Activated CD4-positive, alpha-beta T cell treated with anti-CD3 and anti-CD28 coated beads, Interleukin-2, amount 10 ng/mL, durations not matched to agents 7 days and 5 days (primary cell): Measurements from ENCODE around the gene RBP5. TPM values are rescaled to one million over a fixed set of nuclear protein-coding genes. Genes with fewer than 3 reads are reported as not detected.
"Not testable (repeated sequence)": the region's sequence is repeated elsewhere in the genome, so short reads cannot be mapped to it uniquely, and the experiment has no call there.

Experiments used
- CTCF ChIA-PET: fragments of 350-600 bp; sonication (Branson Sonifier 250); formaldehyde crosslinking; loops from one replicate; lab custom pipeline; 2021; ENCODE audit warnings: antibody characterized with exemption; lab: Charles Lee
- POLR2A ChIA-PET: fragments of 350-600 bp; sonication (Branson Sonifier 250); formaldehyde crosslinking; loops from one replicate; lab custom pipeline; 2021; ENCODE audit warnings: antibody characterized with exemption; lab: Charles Lee
- DNase-seq: peaks from one replicate; pipeline ENCODE4 v3.0.0-alpha.2; 2020
- H3K27ac Mint-ChIP-seq: one replicate; pipeline ENCODE4 v1.8.0; 2021; ENCODE audit warnings: mild to moderate bottlenecking, moderate library complexity, mixed read lengths
- H3K27me3 Mint-ChIP-seq: one replicate; pipeline ENCODE4 v1.8.0; 2021; ENCODE audit warnings: mixed read lengths
- H3K36me3 Mint-ChIP-seq: one replicate; pipeline ENCODE4 v1.8.0; 2021; ENCODE audit warnings: low read depth, mixed read lengths
- H3K4me1 Mint-ChIP-seq: one replicate; pipeline ENCODE4 v1.8.0; 2021; ENCODE audit warnings: mixed read lengths
- H3K4me3 Mint-ChIP-seq: one replicate; pipeline ENCODE4 v1.8.0; 2021; ENCODE audit warnings: mild to moderate bottlenecking, moderate library complexity, mixed read lengths
- H3K9me3 Mint-ChIP-seq: one replicate; pipeline ENCODE4 v1.8.0; 2021; ENCODE audit warnings: mixed read lengths
- total RNA-seq, 2 experiments: library from RNA; stranded (reverse); gene quantifications; one replicate each; pipeline ENCODE4 v1.2.3, GENCODE V29; 2021

Gene RBP5
- total RNA-seq, 2 experiments from 2014 or later: 0.42 TPM; not detected in 1

DNA sequence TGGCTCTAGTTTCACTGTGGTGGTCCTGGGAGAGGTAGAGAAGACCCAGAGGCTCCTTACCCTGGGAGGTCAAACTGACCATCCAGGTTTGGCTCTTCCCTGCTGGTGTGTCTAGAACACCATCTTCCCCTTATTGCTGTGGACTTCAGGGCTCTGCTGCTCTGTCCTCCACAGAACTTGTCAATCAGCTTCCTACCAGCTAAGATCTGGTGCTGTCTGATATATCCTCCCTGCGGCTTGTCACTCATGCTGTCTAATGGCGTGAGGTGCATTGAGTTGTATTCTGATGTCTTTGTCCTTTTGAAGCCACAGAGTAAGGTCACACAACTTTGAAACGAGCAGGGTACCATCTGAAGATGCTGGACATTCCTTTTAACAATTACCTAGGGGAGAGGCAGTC lies 12.5 kb downstream of the RBP5 start:
- peaks cover 21% of the 10 kb centered on the region for H3K4me1 Mint-ChIP-seq
- peaks cover 34% of the 10 kb centered on the region for H3K36me3 Mint-ChIP-seq
- H3K27me3 Mint-ChIP-seq: no peaks in the 10 kb centered on the region
- no peak overlapping the region for H3K4me3 Mint-ChIP-seq
- ChIA-PET POLR2A (no interaction called here), CTCF (interaction anchor here (1.9 kb wide), 1 partner anchor 179 kb away, joined by 6 read pairs; no protein-coding TSS in a partner anchor)
- H3K9me3 Mint-ChIP-seq: no peaks in the 10 kb centered on the region
- no peak for DNase-seq
- no peak overlapping the region for H3K27ac Mint-ChIP-seq

DNA sequence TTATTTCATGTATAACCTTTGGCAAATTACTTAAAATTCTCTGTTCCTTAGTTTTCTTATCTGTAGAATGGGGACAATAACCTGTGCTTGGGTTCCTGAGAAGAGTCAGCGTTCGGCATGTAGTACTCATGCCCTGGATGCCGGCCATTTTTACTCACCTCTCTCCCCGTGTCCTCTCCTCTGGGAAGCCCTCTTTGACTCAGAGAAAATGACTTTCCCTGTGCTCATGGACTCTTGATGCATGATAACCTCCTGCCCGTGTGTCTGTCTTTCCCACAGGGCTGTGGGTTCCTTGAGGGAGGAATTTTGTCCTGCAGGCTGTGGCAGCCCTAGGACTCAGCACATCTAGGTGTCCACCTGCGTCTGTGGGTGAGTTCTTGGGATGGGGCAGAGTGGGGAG lies 13.8 kb downstream of the RBP5 start:
- POLR2A ChIA-PET: no interaction called here
- CTCF ChIA-PET: interaction anchor here (2.0 kb wide), 1 partner anchor 10 kb away, joined by 9 read pairs; no protein-coding TSS in a partner anchor

GRCh38 chr12:7114008-7114407 lies 14.7 kb downstream of the RBP5 start:
- peaks cover 37% of the 10 kb centered on the region for H3K36me3 Mint-ChIP-seq
- POLR2A ChIA-PET: no interaction called here
- peaks cover 38% of the 10 kb centered on the region for H3K4me1 Mint-ChIP-seq
- H3K4me3 Mint-ChIP-seq: no peak overlapping the region
- H3K27ac Mint-ChIP-seq: no peak overlapping the region
- H3K27me3 Mint-ChIP-seq: no peaks in the 10 kb centered on the region
- DNase-seq: no peak
- H3K9me3 Mint-ChIP-seq: no peaks in the 10 kb centered on the region
- CTCF ChIA-PET: interaction anchor here (0.6 to 3.5 kb wide), 9 partner anchors 8 to 1798 kb away, joined by 3 to 16 read pairs (median 4); partner anchors contain the start of genes C12orf57, PEX5 and RNU7-1

More for the DNA sequence above, 13.8 kb downstream of the RBP5 start:
- no peak overlapping the region for H3K27ac Mint-ChIP-seq
- H3K36me3 Mint-ChIP-seq: peaks cover 34% of the 10 kb centered on the region
- no peak overlapping the region for H3K4me3 Mint-ChIP-seq
- no peaks in the 10 kb centered on the region for H3K27me3 Mint-ChIP-seq
- H3K4me1 Mint-ChIP-seq: peaks cover 33% of the 10 kb centered on the region
- H3K9me3 Mint-ChIP-seq: no peaks in the 10 kb centered on the region
- DNase-seq: no peak

GRCh38 chr12:7113389-7113871 lies 15.3 kb downstream of the RBP5 start:
- Mint-ChIP-seq H3K4me3 (no peak overlapping the region), H3K36me3 (peaks cover 39% of the 10 kb centered on the region), H3K27ac (peak overlapping the region; percentile 20), H3K4me1 (peaks cover 40% of the 10 kb centered on the region), H3K9me3 (no peaks in the 10 kb centered on the region), H3K27me3 (no peaks in the 10 kb centered on the region)
- DNase-seq: peak; percentile 61
- ChIA-PET POLR2A (interaction anchor here (0.7 to 1.6 kb wide), 2 partner anchors 170 to 280 kb away, joined by 3 to 4 read pairs; partner anchors contain the start of genes C12orf57 and RNU7-1), CTCF (interaction anchor here (0.9 to 3.5 kb wide), 10 partner anchors 9 to 244 kb away, joined by 3 to 16 read pairs (median 4); partner anchors contain the start of genes C12orf57, PEX5 and RNU7-1)

- ChIA-PET POLR2A (interaction anchor here (0.7 to 1.6 kb wide), 3 partner anchors 10 to 168 kb away, joined by 3 to 4 read pairs (median 3); partner anchors contain the start of genes C12orf57, LPCAT3 and RNU7-1), CTCF (interaction anchor here (2.7 to 4.3 kb wide), 4 partner anchors 10 to 221 kb away, joined by 7 to 16 read pairs (median 14); partner anchors contain the start of genes C12orf57 and RNU7-1)
- H3K9me3 Mint-ChIP-seq: no peaks in the 10 kb centered on the region
- peaks cover 51% of the 10 kb centered on the region for H3K4me1 Mint-ChIP-seq
- H3K36me3 Mint-ChIP-seq: peaks cover 40% of the 10 kb centered on the region
- H3K27ac Mint-ChIP-seq: no peak overlapping the region
- H3K27me3 Mint-ChIP-seq: no peaks in the 10 kb centered on the region
- DNase-seq: no peak
- no peak overlapping the region for H3K4me3 Mint-ChIP-seq
Measured at GRCh38 chr12:7112041-7112440, 16.6 kb downstream of the RBP5 start.

GRCh38 chr12:7110661-7111060 lies 18.0 kb downstream of the RBP5 start:
- ChIA-PET POLR2A (interaction anchor here (1.2 kb wide), 1 partner anchor 93 kb away, joined by 3 read pairs; the partner anchor contains the start of gene LPCAT3), CTCF (interaction anchor here (1.6 to 4.3 kb wide), 4 partner anchors 23 to 219 kb away, joined by 3 to 15 read pairs (median 14); partner anchors contain the start of genes C12orf57 and RNU7-1)
- H3K27me3 Mint-ChIP-seq: no peaks in the 10 kb centered on the region
- no peak for DNase-seq
- H3K4me1 Mint-ChIP-seq: peaks cover 65% of the 10 kb centered on the region
- no peak overlapping the region for H3K27ac Mint-ChIP-seq
- peaks cover 13% of the 10 kb centered on the region for H3K9me3 Mint-ChIP-seq
- H3K36me3 Mint-ChIP-seq: peaks cover 44% of the 10 kb centered on the region
- H3K4me3 Mint-ChIP-seq: no peak overlapping the region

- Mint-ChIP-seq H3K27me3 (no peaks in the 10 kb centered on the region), H3K4me3 (peak overlapping the region; percentile 96), H3K9me3 (peaks cover 16% of the 10 kb centered on the region), H3K4me1 (peaks cover 68% of the 10 kb centered on the region), H3K36me3 (peaks cover 45% of the 10 kb centered on the region), H3K27ac (peak overlapping the region; percentile 83)
- CTCF ChIA-PET: interaction anchor here (0.6 to 4.3 kb wide), 21 partner anchors 9 to 245 kb away, joined by 3 to 18 read pairs (median 4); partner anchors contain the start of genes C12orf57, RNU7-1 and SPSB2
- POLR2A ChIA-PET: interaction anchor here (0.6 to 2.7 kb wide), 2 partner anchors 148 to 165 kb away, joined by 4 to 28 read pairs; partner anchors contain the start of genes C12orf57 and RNU7-1
- no peak for DNase-seq
Measured at GRCh38 chr12:7109572-7109920, 19.1 kb downstream of the RBP5 start.

- CTCF ChIA-PET: interaction anchor here (0.6 to 4.3 kb wide), 32 partner anchors 9 to 385 kb away, joined by 3 to 18 read pairs (median 4); partner anchors contain the start of genes C12orf57, COPS7A, RNU7-1 and SPSB2
- peak within 1 kb of the TSS; percentile 96 for H3K27ac Mint-ChIP-seq
Measured at GRCh38 chr12:7108796-7109571, 19.7 kb downstream of the RBP5 start, which contains the start of gene C1RL. TSS of gene C1RL (minus strand) at chr12:7109214. CDS start at chr12:7109180, 34 bp downstream.

GRCh38 chr12:7108003-7108795 lies 20.5 kb downstream of the RBP5 start:
- Mint-ChIP-seq H3K9me3 (peaks cover 16% of the 10 kb centered on the region), H3K4me1 (peaks cover 72% of the 10 kb centered on the region), H3K36me3 (peaks cover 44% of the 10 kb centered on the region), H3K4me3 (peak overlapping the region; percentile 96), H3K27me3 (no peaks in the 10 kb centered on the region), H3K27ac (peak overlapping the region; percentile 96)
- peak; percentile 85 for DNase-seq
- ChIA-PET CTCF (interaction anchor here (0.6 to 4.3 kb wide), 22 partner anchors 10 to 384 kb away, joined by 3 to 18 read pairs (median 4); partner anchors contain the start of genes C12orf57, COPS7A, RNU7-1 and SPSB2), POLR2A (interaction anchor here (0.5 to 2.7 kb wide), 5 partner anchors 162 to 973 kb away, joined by 3 to 28 read pairs (median 4); partner anchors contain the start of genes C12orf57 and RNU7-1)

More at GRCh38 chr12:7108796-7109571, 19.7 kb downstream of the RBP5 start, which contains the start of gene C1RL:
- H3K4me1 Mint-ChIP-seq: peaks cover 68% of the 10 kb centered on the region
- peaks cover 16% of the 10 kb centered on the region for H3K9me3 Mint-ChIP-seq
- peak; percentile 76 for DNase-seq
- peak within 1 kb of the TSS; percentile 96 for H3K4me3 Mint-ChIP-seq
- H3K36me3 Mint-ChIP-seq: peaks cover 43% of the 10 kb centered on the region
- no peaks in the 10 kb centered on the region for H3K27me3 Mint-ChIP-seq
- POLR2A ChIA-PET: interaction anchor here (0.6 to 2.7 kb wide), 3 partner anchors 147 to 918 kb away, joined by 4 to 28 read pairs (median 4); partner anchors contain the start of genes C12orf57 and RNU7-1

DNA sequence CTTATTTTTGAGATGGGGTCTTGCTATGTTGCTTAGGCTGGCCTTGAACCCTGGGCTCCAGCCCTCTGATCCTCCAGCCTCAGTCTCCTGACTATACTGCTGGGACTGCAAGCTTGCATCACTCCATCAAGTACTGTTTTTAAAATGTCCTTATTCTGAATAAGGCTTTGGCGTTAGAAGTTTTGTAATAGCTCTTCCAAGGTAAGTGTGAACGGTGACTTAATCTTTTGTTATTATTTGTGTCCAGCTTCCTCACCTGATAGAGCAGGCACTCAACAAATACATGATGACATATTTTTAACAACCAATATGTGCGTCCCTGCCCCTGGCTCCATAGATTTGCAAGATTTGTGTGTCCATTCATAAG lies 21.1 kb downstream of the RBP5 start:
- ChIA-PET CTCF (interaction anchor here (0.9 to 3.4 kb wide), 13 partner anchors 10 to 384 kb away, joined by 3 to 18 read pairs (median 4); partner anchors contain the start of genes C12orf57, COPS7A, LPCAT3 and RNU7-1), POLR2A (interaction anchor here (0.5 to 2.7 kb wide), 4 partner anchors 162 to 973 kb away, joined by 3 to 28 read pairs (median 4); partner anchors contain the start of genes C12orf57 and RNU7-1)
- Mint-ChIP-seq H3K4me1 (peaks cover 73% of the 10 kb centered on the region), H3K27ac (peak overlapping the region; percentile 96), H3K9me3 (peaks cover 16% of the 10 kb centered on the region), H3K4me3 (peak overlapping the region; percentile 96), H3K27me3 (no peaks in the 10 kb centered on the region), H3K36me3 (peaks cover 46% of the 10 kb centered on the region)
- no peak for DNase-seq

GRCh38 chr12:7107181-7107580 lies 21.5 kb downstream of the RBP5 start:
- peak overlapping the region; percentile 20 for H3K4me3 Mint-ChIP-seq
- H3K27me3 Mint-ChIP-seq, DNase-seq, H3K27ac Mint-ChIP-seq: not testable (repeated sequence)
- peaks cover 16% of the 10 kb centered on the region for H3K9me3 Mint-ChIP-seq
- ChIA-PET CTCF (interaction anchor here (0.6 to 3.4 kb wide), 13 partner anchors 11 to 1589 kb away, joined by 3 to 14 read pairs (median 4); partner anchors contain the start of genes C12orf57, COPS7A, LPCAT3 and PEX5), POLR2A (interaction anchor here (1.0 to 2.7 kb wide), 2 partner anchors 161 to 163 kb away, joined by 3 to 28 read pairs; partner anchors contain the start of genes C12orf57 and RNU7-1)
- peaks cover 50% of the 10 kb centered on the region for H3K36me3 Mint-ChIP-seq
- peaks cover 74% of the 10 kb centered on the region for H3K4me1 Mint-ChIP-seq
